GM18526 (cell line): ENCODE data around the gene OR6C75.

Experiments used
- POLR2A ChIP-seq: IDR thresholded peaks from 3 replicates; pipeline ENCODE4 v1.6.1; 2011; ENCODE audit not compliant: insufficient read length; ENCODE audit errors: extremely low read depth

The OR6C75 gene

GRCh38 chr12:55362675-55363074 is at the start of gene OR6C75:
Gene OR6C75, plus strand, starts transcription at chr12:55362975. Its CDS starts 2,136 bp downstream, at chr12:55365111.
- TF ChIP-seq POLR2A, result no peak

GRCh38 chr12:55314043-55314442 is 48.7 kb upstream of the OR6C75 start, which contains the start of gene OR6C1:
Gene OR6C1, plus strand, starts transcription at chr12:55314343. Its CDS starts 6,257 bp downstream, at chr12:55320600.
- no peak for TF ChIP-seq POLR2A

GRCh38 chr12:55320201-55320600 is 42.6 kb upstream of the OR6C75 start:
- no peak for TF ChIP-seq POLR2A

GRCh38 chr12:55330446-55330845 is 32.3 kb upstream of the OR6C75 start, which contains the start of gene OR6C3:
Gene OR6C3, plus strand, starts transcription at chr12:55330746. Its CDS starts 955 bp downstream, at chr12:55331701.
- TF ChIP-seq POLR2A, result no peak

- TF ChIP-seq POLR2A, result no peak
These were observed 26.8 kb upstream of the OR6C75 start for GRCh38 chr12:55336002-55336401.

GRCh38 chr12:55365086-55365485 is 2.3 kb downstream of the OR6C75 start:
- no peak for TF ChIP-seq POLR2A

GRCh38 chr12:55372521-55372920 is 9.7 kb downstream of the OR6C75 start:
- no peak for TF ChIP-seq POLR2A

- no peak for TF ChIP-seq POLR2A
These were observed 23.1 kb downstream of the OR6C75 start for GRCh38 chr12:55385891-55386290.

GRCh38 chr12:55392032-55392795 is 29.4 kb downstream of the OR6C75 start:
- no peak for TF ChIP-seq POLR2A

GRCh38 chr12:55396326-55396725 is 33.6 kb downstream of the OR6C75 start:
- no peak for TF ChIP-seq POLR2A

GRCh38 chr12:55400229-55400628 is 37.5 kb downstream of the OR6C75 start, which contains the start of gene OR6C65:
Gene OR6C65, plus strand, starts transcription at chr12:55400529. Its CDS starts 0 bp downstream, at chr12:55400529.
- no peak for TF ChIP-seq POLR2A

- no peak for TF ChIP-seq POLR2A
These were observed 45.1 kb downstream of the OR6C75 start for GRCh38 chr12:55407866-55408265.

- TF ChIP-seq POLR2A, result no peak
These were observed 54.2 kb downstream of the OR6C75 start for GRCh38 chr12:55416961-55417360.
